Stomach (tissue), 4 donors: ENCODE results near the gene NRP2.

Experiments
- POLR2A ChIP-seq, 4 donors: fragments of 450-650 bp; IDR thresholded peaks; one replicate each; pipeline ENCODE4 v1.6.1; 2016; ENCODE audit warnings: antibody characterized with exemption in 4 of 4, control low read depth in 2 of 4, mild to moderate bottlenecking in 1 of 4, moderate library complexity in 1 of 4
- TF ChIP-seq, protein P1 (sequence below), 7 experiments: fragments of 450-650 bp in 4 of 7; fragments of 200-600 bp in 3 of 7; sonication (generic) in 3 of 7; IDR thresholded peaks; one replicate each; pipeline ENCODE4 v1.5.1; 2016 to 2019; ENCODE audit warnings: antibody characterized with exemption in 7 of 7, control low read depth in 2 of 7, mild to moderate bottlenecking in 1 of 7

DNA sequence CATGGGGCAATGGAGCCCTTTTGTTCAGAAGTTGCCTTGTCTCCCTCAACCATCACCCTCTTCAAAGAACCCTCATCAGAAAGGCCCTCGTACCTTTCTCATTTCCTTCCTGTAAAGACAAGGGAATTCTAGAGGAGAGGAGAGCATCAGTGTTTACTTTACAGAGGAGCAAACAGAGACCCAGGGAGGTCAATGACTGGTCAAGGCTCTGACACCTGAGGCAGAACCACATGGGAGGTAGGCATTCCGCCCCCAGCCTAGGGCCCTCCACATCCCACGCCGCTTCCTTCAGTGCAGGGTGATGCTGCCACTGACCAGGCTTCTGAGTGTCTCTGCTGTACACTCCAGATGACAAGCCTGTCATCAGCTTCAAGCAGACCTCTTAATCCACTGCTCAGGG is 104.7 kb downstream of the NRP2 start:
- TF ChIP-seq, protein P1, sequence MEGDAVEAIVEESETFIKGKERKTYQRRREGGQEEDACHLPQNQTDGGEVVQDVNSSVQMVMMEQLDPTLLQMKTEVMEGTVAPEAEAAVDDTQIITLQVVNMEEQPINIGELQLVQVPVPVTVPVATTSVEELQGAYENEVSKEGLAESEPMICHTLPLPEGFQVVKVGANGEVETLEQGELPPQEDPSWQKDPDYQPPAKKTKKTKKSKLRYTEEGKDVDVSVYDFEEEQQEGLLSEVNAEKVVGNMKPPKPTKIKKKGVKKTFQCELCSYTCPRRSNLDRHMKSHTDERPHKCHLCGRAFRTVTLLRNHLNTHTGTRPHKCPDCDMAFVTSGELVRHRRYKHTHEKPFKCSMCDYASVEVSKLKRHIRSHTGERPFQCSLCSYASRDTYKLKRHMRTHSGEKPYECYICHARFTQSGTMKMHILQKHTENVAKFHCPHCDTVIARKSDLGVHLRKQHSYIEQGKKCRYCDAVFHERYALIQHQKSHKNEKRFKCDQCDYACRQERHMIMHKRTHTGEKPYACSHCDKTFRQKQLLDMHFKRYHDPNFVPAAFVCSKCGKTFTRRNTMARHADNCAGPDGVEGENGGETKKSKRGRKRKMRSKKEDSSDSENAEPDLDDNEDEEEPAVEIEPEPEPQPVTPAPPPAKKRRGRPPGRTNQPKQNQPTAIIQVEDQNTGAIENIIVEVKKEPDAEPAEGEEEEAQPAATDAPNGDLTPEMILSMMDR (IDR thresholded peaks at IDR 0.05) = no peak
- TF ChIP-seq POLR2A (IDR thresholded peaks at IDR 0.05) = no peak
